HepG2 (cell line): ENCODE data around the gene MTHFD1L. TPM values are rescaled to one million over a fixed set of nuclear protein-coding genes. Genes with fewer than 3 reads are reported as not detected.

ENCODE experiments used
- ATAC-seq: fragments of 200-7000 bp; cut with Tn5 transposase; 3 replicates; pipeline ENCODE4 v1.9.1; 2020; ENCODE audit warnings: mild to moderate bottlenecking, moderate library complexity
- BruUV-seq: library from RNA; stranded (reverse); fragments of 400-500 nt; replicated peaks from 2 replicates; lab custom pipeline; 2021; lab: Mats Ljungman, UMichigan
- CTCF ChIA-PET: fragments of 300-600 bp; formaldehyde crosslinking; extraction: SDS; loops from one replicate; lab custom pipeline; 2021; ENCODE audit warnings: low total read pairs, inconsistent platforms, low intra/inter-chr PET ratio; lab: Yijun Ruan, JAX
- POLR2A ChIA-PET: fragments of 350-600 bp; sonication (Branson Sonifier 250); formaldehyde crosslinking; loops from one replicate; lab custom pipeline; 2020; ENCODE audit warnings: antibody characterized with exemption, inconsistent platforms; lab: Yijun Ruan, JAX
- DNase-seq: peaks from one replicate; pipeline ENCODE4 v3.0.0-alpha.2; 2015; ENCODE audit warnings: low spot score
- FAIRE-seq: peaks from 3 replicates; lab custom pipeline; 2011; peaks lifted over from hg19 to GRCh38; lab: Jason Lieb, UNC
- H2AFZ ChIP-seq: one replicate; pipeline ENCODE4 v1.6.1; 2011; ENCODE audit warnings: low read length, inconsistent platforms
- H3K27ac ChIP-seq: fragments of 300-600 bp; 3 replicates; pipeline ENCODE4 v1.8.0; 2011; ENCODE audit warnings: mixed run types, mild to moderate bottlenecking, mixed read lengths, low read length, inconsistent platforms; ENCODE audit not compliant: insufficient read depth; ENCODE audit errors: extremely low read length
- H3K27me3 ChIP-seq, 2 experiments: fragments of 200-600 bp in 1 of 2; 2 replicates in 1 of 2; 3 replicates in 1 of 2; pipeline versions ENCODE4 v1.6.0 to v1.8.0; 2011; ENCODE audit warnings: low read length in 2 of 2, mild to moderate bottlenecking in 2 of 2, moderate library complexity in 2 of 2, inconsistent platforms in 1 of 2; ENCODE audit not compliant: insufficient read depth in 2 of 2, control insufficient read depth in 1 of 2
- H3K36me3 ChIP-seq, 2 experiments: fragments of 200-600 bp in 1 of 2; replicated peaks in 1 of 2; 2 replicates in 1 of 2; 3 replicates in 1 of 2; pipeline versions ENCODE4 v1.5.1 to v1.8.0; 2011; ENCODE audit warnings: low read length in 2 of 2, inconsistent platforms in 1 of 2; ENCODE audit not compliant: insufficient read depth in 2 of 2, control insufficient read depth in 1 of 2
- H3K4me1 ChIP-seq: 2 replicates; pipeline ENCODE4 v1.5.1; 2012; ENCODE audit warnings: low read length, inconsistent platforms; ENCODE audit not compliant: insufficient read depth
- H3K4me2 ChIP-seq: 2 replicates; pipeline ENCODE4 v1.6.0; 2011; ENCODE audit warnings: low read depth, low read length, inconsistent platforms
- H3K4me3 ChIP-seq, 3 experiments: fragments of 200-600 bp in 1 of 3; sonication (generic), shearing (Covaris generic) in 1 of 3; replicated peaks in 1 of 3; 2 replicates each; pipeline ENCODE4 v1.5.1; 2011 to 2016; ENCODE audit warnings: low read length in 3 of 3, inconsistent platforms in 2 of 3, low read depth in 2 of 3, mild to moderate bottlenecking in 2 of 3, control low read depth in 1 of 3, mixed read lengths in 1 of 3; ENCODE audit not compliant: insufficient read depth in 1 of 3
- H3K79me2 ChIP-seq: one replicate; pipeline ENCODE4 v1.6.1; 2011; ENCODE audit warnings: low read length, inconsistent platforms; ENCODE audit not compliant: insufficient read depth
- H3K9ac ChIP-seq: 2 replicates; pipeline ENCODE4 v1.6.0; 2011; ENCODE audit warnings: mild to moderate bottlenecking, low read depth, low read length, inconsistent platforms; ENCODE audit not compliant: insufficient read depth
- H3K9me3 ChIP-seq: 2 replicates; pipeline ENCODE4 v1.5.1; 2012; ENCODE audit warnings: mild to moderate bottlenecking, low read length
- H4K20me1 ChIP-seq: 2 replicates; pipeline ENCODE4 v1.6.0; 2011; ENCODE audit warnings: inconsistent platforms, mild to moderate bottlenecking, low read length, moderate library complexity; ENCODE audit not compliant: insufficient read depth
- CCAR2 ChIP-seq: fragments of 200-400 bp; formaldehyde crosslinking; optimal IDR thresholded peaks from 2 replicates; pipeline ENCODE3; 2018; ENCODE audit warnings: low read depth, mild to moderate bottlenecking, low read length, moderate library complexity
- FOXJ3 ChIP-seq: sonication (generic); formaldehyde crosslinking; IDR thresholded peaks from 2 replicates; pipeline ENCODE4 v1.4.0; 2020; ENCODE audit warnings: missing genetic modification reagents, mild to moderate bottlenecking, borderline replicate concordance
- POLR2AphosphoS2 ChIP-seq: IDR thresholded peaks from 2 replicates; pipeline ENCODE4 v1.6.1; 2011; ENCODE audit warnings: low read depth, low read length, improper control_type of control experiment
- RORA ChIP-seq: sonication (generic); formaldehyde crosslinking; IDR thresholded peaks from 2 replicates; pipeline ENCODE4 v1.5.0; 2020; ENCODE audit warnings: mild to moderate bottlenecking, missing genetic modification reagents, moderate library complexity
- SOX6 ChIP-seq, 2 experiments: fragments of 450-650 bp in 1 of 2; sonication (generic) in 1 of 2; formaldehyde crosslinking in 1 of 2; IDR thresholded peaks; 2 replicates each; pipeline versions ENCODE4 v1.4.0 to v1.6.1; 2017 to 2020; ENCODE audit warnings: antibody characterized with exemption in 1 of 2, mild to moderate bottlenecking in 1 of 2, missing genetic modification reagents in 1 of 2
- ZFYVE20 ChIP-seq: sonication (generic); formaldehyde crosslinking; IDR thresholded peaks from 2 replicates; pipeline ENCODE4 v1.8.0; 2023; ENCODE audit warnings: low read depth, mild to moderate bottlenecking, moderate library complexity, missing genetic modification reagents, borderline replicate concordance
- ZNF264 ChIP-seq: sonication (generic); formaldehyde crosslinking; IDR thresholded peaks from 2 replicates; pipeline ENCODE4 v1.4.0; 2020; ENCODE audit warnings: missing genetic modification reagents
- WGBS: methylation state at CpG from one replicate; pipeline ENCODE4 v1.1.6; 2017; ENCODE audit warnings: low lambda C conversion rate; 5-methylcytosine and 5-hydroxymethylcytosine counted together
- in situ Hi-C: cut with HindIII; loops from 2 replicates; pipeline ENCODE4 v1.10.0; 2017; ENCODE audit warnings: low pct_unique_long_range_greater_than_20kb; ENCODE audit not compliant: extremely low pct_ligation_motif_present
- intact Hi-C: fragments of 100-400 bp; cut with micrococcal nuclease; formaldehyde crosslinking; loops from one replicate; pipeline ENCODE4 v1.10.0; 2022; ENCODE audit not compliant: unreplicated experiment
- polyA plus RNA-seq, 8 experiments: library from polyadenylated mRNA; depleted of rRNA in 3 of 8; stranded (reverse) in 7 of 8; unstranded in 1 of 8; fragments of >200 nt; fragmentation: Illumina TruSeq in 4 of 8; extraction: Trizol in 4 of 8; gene quantifications; 2 replicates each; pipeline versions ENCODE4 v1.2.1 to v1.2.3, GENCODE V29; 2011 to 2016; ENCODE audit warnings: low read depth in 4 of 8, missing spikeins in 1 of 8, mixed read lengths in 1 of 8; ENCODE audit not compliant: insufficient read depth in 1 of 8
- total RNA-seq, 5 experiments: library from RNA; depleted of rRNA; stranded (reverse); fragments of >200 nt; fragmentation: Illumina TruSeq; extraction: Trizol; gene quantifications; 2 replicates each; pipeline ENCODE4 v1.2.3, GENCODE V29; 2016; ENCODE audit warnings: low read depth in 1 of 5
- TF ChIP-seq, protein P1 (sequence below): sonication (generic); formaldehyde crosslinking; IDR thresholded peaks from 2 replicates; pipeline ENCODE4 v1.5.0; 2020; ENCODE audit warnings: mild to moderate bottlenecking, missing genetic modification reagents, borderline replicate concordance

Gene MTHFD1L
- total and polyA plus RNA-seq, 2 of the 13 experiments (the other 11 are each of a cell fraction or from before 2014, with no cell fraction given), result 24.0 to 39.6 TPM

DNA sequence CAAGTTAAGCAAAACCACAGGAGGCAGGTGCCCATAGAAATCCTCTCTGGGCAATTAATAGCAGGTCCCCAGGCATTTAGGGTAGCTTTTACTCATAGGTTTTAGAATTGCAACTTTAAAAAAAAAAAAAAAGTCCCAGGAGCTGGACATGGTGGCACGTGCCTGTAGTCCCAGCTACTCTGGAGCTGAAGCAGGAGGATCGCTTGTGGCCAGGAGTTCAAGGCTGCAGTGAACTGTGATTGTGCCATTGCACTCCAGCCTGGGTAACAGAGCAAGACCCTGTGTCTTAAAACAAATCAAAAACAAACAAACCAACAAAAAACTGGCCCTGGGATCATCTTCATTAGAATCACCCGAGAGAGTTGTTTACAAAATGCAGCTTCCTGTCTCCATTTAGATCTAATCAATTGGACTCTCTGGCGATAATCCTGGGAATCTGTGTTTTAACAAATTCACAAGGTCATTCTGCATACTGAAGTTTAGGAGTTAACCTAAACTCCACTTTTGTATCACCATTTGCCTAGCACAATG, 242.5 kb downstream of the MTHFD1L start (continued):
- TF ChIP-seq SOX6 (IDR thresholded peaks at IDR 0.05), result no peak
- peak; percentile 44; the same call in 1 of the 2 replicates for TF ChIP-seq SOX6 (CRISPR knock-in tag; IDR thresholded peaks at IDR 0.05)
- 0 out of 2 replicates have a peak, but pooled peaks have one; percentile 51 for TF ChIP-seq RORA
- TF ChIP-seq, all 625 proteins: peak for 25

DNA sequence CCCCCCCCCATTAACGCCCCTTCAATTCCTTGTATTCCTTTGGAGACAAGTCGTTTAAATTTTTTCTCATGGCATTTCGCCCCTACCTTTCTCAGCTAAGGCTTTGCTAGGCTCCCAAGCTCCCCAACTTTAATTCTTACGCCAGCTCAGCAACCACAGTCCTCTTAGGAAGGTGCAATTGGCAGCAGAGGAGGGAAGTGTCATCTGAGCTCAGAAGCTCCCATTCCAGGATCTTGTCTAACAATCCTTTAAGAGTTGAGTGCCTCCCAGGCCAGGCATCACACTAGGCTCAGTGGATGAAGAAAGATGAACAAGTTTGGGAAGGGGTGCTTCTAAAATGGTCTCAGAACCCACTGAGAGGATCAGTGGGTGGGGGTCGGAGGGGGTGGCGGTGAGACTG, 243.0 kb downstream of the MTHFD1L start:
- ChIA-PET CTCF (no interaction called here), POLR2A (no interaction called here)
- WGBS, result 88% methylated on average over 6 of the region's 6 CpGs
- DNase-seq (no peak), FAIRE-seq (no peak), ATAC-seq (peak; percentile 11)
- Histone ChIP-seq H3K79me2 (no peaks in the 10 kb centered on the region), H3K9ac (no peak overlapping the region), H3K36me3 (no peaks in the 10 kb centered on the region), H3K27me3 (no peaks in the 10 kb centered on the region), H3K4me3 (no peak overlapping the region), H2AFZ (no peak overlapping the region), H3K4me2 (no peak overlapping the region), H3K4me1 (peaks cover 41% of the 10 kb centered on the region), H3K27ac (no peak overlapping the region), H4K20me1 (no peaks in the 10 kb centered on the region), H3K9me3 (no peaks in the 10 kb centered on the region)
- intact Hi-C loops (no loop called here), in situ Hi-C loops (no loop called here)
- TF ChIP-seq CCAR2 (no peak), FOXJ3 (CRISPR knock-in tag) (no peak), POLR2AphosphoS2 (0 out of 2 replicates have a peak, but pooled peaks have one; percentile 47)
- BruUV-seq, result no TSS peak

DNA sequence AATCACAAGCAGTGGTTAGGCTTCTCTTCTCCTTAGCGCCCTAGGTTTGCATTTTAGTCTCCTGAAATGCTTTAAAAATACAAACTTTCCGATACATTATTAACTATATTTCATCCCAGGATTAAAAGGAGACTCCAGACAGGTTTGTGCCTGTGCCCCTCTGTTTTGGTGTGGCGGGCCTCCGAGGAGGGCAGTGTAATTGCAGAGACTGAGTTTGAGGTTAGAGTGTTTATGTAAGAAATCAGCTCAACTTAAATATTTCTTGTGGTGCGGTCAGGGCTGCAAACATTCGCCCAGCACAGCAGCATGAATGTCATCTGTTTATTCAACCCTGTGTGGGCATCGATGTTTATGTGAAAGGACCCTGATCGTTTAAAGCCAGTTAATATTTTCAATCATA, 243.9 kb downstream of the MTHFD1L start:
- WGBS, result 78% methylated on average over 8 of the region's 8 CpGs
- H3K4me2 ChIP-seq, result no peak overlapping the region
- H3K4me1 ChIP-seq, result peaks cover 41% of the 10 kb centered on the region
- POLR2A ChIA-PET, result no interaction called here
- FAIRE-seq (no peak), ATAC-seq (no peak), DNase-seq (no peak)
- in situ Hi-C loops (no loop called here), intact Hi-C loops (no loop called here)
- H3K27me3 ChIP-seq, result no peaks in the 10 kb centered on the region
- H3K9me3 ChIP-seq, result no peaks in the 10 kb centered on the region
- no peaks in the 10 kb centered on the region for H4K20me1 ChIP-seq
- H3K4me3 ChIP-seq, result no peak overlapping the region
- H2AFZ ChIP-seq, result no peak overlapping the region
- no TSS peak for BruUV-seq
- H3K27ac ChIP-seq, result no peak overlapping the region
- H3K79me2 ChIP-seq, result no peaks in the 10 kb centered on the region
- CTCF ChIA-PET, result no interaction called here
- H3K9ac ChIP-seq, result no peak overlapping the region
- no peaks in the 10 kb centered on the region for H3K36me3 ChIP-seq
- TF ChIP-seq ZNF264 (CRISPR knock-in tag) (no peak), ZFYVE20 (CRISPR knock-in tag) (no peak)
- TF ChIP-seq, protein P1, sequence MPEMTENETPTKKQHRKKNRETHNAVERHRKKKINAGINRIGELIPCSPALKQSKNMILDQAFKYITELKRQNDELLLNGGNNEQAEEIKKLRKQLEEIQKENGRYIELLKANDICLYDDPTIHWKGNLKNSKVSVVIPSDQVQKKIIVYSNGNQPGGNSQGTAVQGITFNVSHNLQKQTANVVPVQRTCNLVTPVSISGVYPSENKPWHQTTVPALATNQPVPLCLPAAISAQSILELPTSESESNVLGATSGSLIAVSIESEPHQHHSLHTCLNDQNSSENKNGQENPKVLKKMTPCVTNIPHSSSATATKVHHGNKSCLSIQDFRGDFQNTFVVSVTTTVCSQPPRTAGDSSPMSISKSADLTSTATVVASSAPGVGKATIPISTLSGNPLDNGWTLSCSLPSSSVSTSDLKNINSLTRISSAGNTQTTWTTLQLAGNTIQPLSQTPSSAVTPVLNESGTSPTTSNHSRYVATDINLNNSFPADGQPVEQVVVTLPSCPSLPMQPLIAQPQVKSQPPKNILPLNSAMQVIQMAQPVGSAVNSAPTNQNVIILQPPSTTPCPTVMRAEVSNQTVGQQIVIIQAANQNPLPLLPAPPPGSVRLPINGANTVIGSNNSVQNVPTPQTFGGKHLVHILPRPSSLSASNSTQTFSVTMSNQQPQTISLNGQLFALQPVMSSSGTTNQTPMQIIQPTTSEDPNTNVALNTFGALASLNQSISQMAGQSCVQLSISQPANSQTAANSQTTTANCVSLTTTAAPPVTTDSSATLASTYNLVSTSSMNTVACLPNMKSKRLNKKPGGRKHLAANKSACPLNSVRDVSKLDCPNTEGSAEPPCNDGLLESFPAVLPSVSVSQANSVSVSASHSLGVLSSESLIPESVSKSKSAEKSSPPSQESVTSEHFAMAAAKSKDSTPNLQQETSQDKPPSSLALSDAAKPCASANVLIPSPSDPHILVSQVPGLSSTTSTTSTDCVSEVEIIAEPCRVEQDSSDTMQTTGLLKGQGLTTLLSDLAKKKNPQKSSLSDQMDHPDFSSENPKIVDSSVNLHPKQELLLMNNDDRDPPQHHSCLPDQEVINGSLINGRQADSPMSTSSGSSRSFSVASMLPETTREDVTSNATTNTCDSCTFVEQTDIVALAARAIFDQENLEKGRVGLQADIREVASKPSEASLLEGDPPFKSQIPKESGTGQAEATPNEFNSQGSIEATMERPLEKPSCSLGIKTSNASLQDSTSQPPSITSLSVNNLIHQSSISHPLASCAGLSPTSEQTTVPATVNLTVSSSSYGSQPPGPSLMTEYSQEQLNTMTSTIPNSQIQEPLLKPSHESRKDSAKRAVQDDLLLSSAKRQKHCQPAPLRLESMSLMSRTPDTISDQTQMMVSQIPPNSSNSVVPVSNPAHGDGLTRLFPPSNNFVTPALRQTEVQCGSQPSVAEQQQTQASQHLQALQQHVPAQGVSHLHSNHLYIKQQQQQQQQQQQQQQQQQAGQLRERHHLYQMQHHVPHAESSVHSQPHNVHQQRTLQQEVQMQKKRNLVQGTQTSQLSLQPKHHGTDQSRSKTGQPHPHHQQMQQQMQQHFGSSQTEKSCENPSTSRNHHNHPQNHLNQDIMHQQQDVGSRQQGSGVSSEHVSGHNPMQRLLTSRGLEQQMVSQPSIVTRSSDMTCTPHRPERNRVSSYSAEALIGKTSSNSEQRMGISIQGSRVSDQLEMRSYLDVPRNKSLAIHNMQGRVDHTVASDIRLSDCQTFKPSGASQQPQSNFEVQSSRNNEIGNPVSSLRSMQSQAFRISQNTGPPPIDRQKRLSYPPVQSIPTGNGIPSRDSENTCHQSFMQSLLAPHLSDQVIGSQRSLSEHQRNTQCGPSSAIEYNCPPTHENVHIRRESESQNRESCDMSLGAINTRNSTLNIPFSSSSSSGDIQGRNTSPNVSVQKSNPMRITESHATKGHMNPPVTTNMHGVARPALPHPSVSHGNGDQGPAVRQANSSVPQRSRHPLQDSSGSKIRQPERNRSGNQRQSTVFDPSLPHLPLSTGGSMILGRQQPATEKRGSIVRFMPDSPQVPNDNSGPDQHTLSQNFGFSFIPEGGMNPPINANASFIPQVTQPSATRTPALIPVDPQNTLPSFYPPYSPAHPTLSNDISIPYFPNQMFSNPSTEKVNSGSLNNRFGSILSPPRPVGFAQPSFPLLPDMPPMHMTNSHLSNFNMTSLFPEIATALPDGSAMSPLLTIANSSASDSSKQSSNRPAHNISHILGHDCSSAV, result no peak
